ENCODE data around the gene DRC1.

Gene DRC1

DNA sequence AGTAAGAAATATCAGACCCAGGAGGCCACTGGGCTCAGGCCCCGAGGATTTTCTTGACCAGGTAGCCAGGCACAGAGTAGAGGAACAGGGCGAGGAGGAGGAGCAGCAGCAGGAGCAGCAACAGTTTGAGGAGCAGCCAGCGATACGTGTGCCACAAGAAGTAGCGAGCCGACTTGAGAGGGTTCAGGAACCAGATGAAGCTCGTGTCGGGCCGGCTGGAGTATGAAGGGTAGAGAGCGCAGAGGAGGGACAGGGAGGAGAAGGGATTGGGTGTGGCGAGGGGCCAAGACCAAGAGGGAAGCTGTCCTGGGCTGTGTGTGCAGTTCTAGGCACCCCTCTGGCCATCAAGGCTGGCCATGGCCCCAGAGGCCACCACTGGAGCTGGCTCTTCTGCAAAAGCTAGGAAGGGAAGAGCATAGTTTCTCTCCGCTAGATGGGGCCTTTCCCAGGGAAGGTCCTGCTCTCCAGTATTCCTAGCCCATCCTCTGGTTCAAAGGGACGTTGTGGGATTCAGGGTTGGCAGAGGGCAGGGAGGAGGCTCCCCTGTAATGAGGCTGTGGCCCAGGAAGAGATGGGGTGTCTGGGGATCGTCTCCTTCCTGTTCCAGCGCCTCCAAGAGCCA, 58.4 kb downstream of the DRC1 start:
- Histone ChIP-seq H3K4me3 (ENCODE audit: low read depth, low read length) (no peak overlapping the region), H3K9ac (no peak overlapping the region)
- TF ChIP-seq, protein P1, sequence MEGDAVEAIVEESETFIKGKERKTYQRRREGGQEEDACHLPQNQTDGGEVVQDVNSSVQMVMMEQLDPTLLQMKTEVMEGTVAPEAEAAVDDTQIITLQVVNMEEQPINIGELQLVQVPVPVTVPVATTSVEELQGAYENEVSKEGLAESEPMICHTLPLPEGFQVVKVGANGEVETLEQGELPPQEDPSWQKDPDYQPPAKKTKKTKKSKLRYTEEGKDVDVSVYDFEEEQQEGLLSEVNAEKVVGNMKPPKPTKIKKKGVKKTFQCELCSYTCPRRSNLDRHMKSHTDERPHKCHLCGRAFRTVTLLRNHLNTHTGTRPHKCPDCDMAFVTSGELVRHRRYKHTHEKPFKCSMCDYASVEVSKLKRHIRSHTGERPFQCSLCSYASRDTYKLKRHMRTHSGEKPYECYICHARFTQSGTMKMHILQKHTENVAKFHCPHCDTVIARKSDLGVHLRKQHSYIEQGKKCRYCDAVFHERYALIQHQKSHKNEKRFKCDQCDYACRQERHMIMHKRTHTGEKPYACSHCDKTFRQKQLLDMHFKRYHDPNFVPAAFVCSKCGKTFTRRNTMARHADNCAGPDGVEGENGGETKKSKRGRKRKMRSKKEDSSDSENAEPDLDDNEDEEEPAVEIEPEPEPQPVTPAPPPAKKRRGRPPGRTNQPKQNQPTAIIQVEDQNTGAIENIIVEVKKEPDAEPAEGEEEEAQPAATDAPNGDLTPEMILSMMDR (IDR thresholded peaks at IDR 0.05): no peak

GRCh38 chr2:26460613-26461031, 58.9 kb downstream of the DRC1 start:
- Histone ChIP-seq H3K79me2 (no peaks in the 10 kb centered on the region), H2AFZ (no peak overlapping the region), H3K9ac (no peak overlapping the region), H3K4me3 (ENCODE audit: low read depth, low read length) (no peak overlapping the region), H3K4me2 (ENCODE audit: low read length) (no peak overlapping the region), H3K36me3 (ENCODE audit: control insufficient read depth, insufficient read depth, low read length) (no peaks in the 10 kb centered on the region), H3K27ac (no peak overlapping the region), H3K4me1 (no peaks in the 10 kb centered on the region), H3K27me3 (ENCODE audit: control insufficient read depth, insufficient read depth, low read length) (no peaks in the 10 kb centered on the region), H3K9me3 (ENCODE audit: control insufficient read depth, low read length) (no peaks in the 10 kb centered on the region)
- TF ChIP-seq, protein P1 (IDR thresholded peaks at IDR 0.05): no peak

More for the DNA sequence above, 58.4 kb downstream of the DRC1 start:
- no peaks in the 10 kb centered on the region for H3K27me3 ChIP-seq (ENCODE audit: control insufficient read depth, insufficient read depth, low read length)
- H3K79me2 ChIP-seq: no peaks in the 10 kb centered on the region
- H3K27ac ChIP-seq: no peak overlapping the region
- H2AFZ ChIP-seq: no peak overlapping the region
- H3K4me2 ChIP-seq (ENCODE audit: low read length): no peak overlapping the region
- H3K9me3 ChIP-seq (ENCODE audit: control insufficient read depth, low read length): no peaks in the 10 kb centered on the region
- no peaks in the 10 kb centered on the region for H3K36me3 ChIP-seq (ENCODE audit: control insufficient read depth, insufficient read depth, low read length)
- no peaks in the 10 kb centered on the region for H3K4me1 ChIP-seq

DNA sequence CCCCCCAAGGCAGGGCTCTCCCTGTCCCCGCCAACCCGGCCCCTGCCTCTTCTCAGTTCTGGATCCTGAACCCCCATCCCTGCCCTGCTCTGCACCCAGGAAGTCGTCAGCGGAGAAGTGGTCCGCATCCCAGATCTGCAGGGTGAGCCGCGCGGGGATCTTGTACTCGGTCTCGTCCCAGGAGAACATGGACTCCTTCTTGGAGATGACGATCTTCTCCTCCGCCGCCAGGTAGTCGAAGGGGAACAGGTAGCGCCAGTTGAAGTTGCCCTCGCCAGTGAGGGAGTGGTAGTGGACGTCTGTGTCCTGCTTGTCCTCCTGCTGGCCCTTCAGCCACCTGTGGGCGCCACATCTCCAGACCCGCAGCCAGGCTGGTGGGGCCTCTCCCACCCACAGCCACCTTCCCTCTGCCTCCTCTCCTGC, 59.9 kb downstream of the DRC1 start:
- TF ChIP-seq, protein P1 (IDR thresholded peaks at IDR 0.05): no peak
- no peak overlapping the region for H3K4me3 ChIP-seq (ENCODE audit: low read depth, low read length)
- H3K27me3 ChIP-seq (ENCODE audit: control insufficient read depth, insufficient read depth, low read length): no peaks in the 10 kb centered on the region
- no peaks in the 10 kb centered on the region for H3K9me3 ChIP-seq (ENCODE audit: control insufficient read depth, low read length)
- H3K36me3 ChIP-seq (ENCODE audit: control insufficient read depth, insufficient read depth, low read length): no peaks in the 10 kb centered on the region
- H3K27ac ChIP-seq: no peak overlapping the region
- no peak overlapping the region for H3K4me2 ChIP-seq (ENCODE audit: low read length)
- H2AFZ ChIP-seq: no peak overlapping the region
- no peak overlapping the region for H3K9ac ChIP-seq
- H3K4me1 ChIP-seq: no peaks in the 10 kb centered on the region
- H3K79me2 ChIP-seq: no peaks in the 10 kb centered on the region

DNA sequence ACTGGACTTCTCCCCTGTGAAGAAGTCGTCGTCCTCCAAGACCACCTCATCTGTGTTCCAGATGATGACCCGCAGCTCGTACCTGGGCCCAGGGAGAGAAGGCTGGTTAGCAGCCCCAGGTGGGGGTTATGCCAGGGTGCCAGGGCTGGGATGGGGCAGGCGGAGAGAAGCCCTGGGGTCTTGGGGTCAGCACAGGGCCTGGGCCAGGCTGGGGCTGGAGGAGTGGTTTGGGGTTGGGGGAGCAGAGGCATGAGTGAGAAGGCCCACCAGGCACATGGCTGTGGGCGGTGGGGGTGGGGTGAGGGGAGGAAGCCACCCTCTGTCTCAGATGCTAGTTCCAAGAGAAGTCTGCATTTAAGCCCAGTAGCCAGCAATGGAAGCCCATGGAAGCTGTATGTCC, 60.4 kb downstream of the DRC1 start:
- Histone ChIP-seq H3K79me2 (no peaks in the 10 kb centered on the region), H2AFZ (no peak overlapping the region), H3K27ac (no peak overlapping the region), H3K27me3 (ENCODE audit: control insufficient read depth, insufficient read depth, low read length) (no peaks in the 10 kb centered on the region), H3K36me3 (ENCODE audit: control insufficient read depth, insufficient read depth, low read length) (no peaks in the 10 kb centered on the region), H3K4me3 (ENCODE audit: low read depth, low read length) (no peak overlapping the region), H3K9ac (no peak overlapping the region), H3K4me1 (no peaks in the 10 kb centered on the region), H3K9me3 (ENCODE audit: control insufficient read depth, low read length) (no peaks in the 10 kb centered on the region), H3K4me2 (ENCODE audit: low read length) (no peak overlapping the region)
- TF ChIP-seq, protein P1 (IDR thresholded peaks at IDR 0.05): no peak

Data from parathyroid adenoma (tissue), 2 donors.